HG02759 (cell line): ENCODE results near the gene LIN28B.
"Not testable (repeated sequence)": the region's sequence is repeated elsewhere in the genome, so short reads cannot be mapped to it uniquely, and the experiment has no call there.

Source experiments
- ATAC-seq: cut with Tn5 transposase; IDR thresholded peaks from one replicate; pipeline ENCODE4 v1.9.1; 2021; ENCODE audit warnings: mild to moderate bottlenecking, moderate library complexity; ENCODE audit not compliant: unreplicated experiment

LIN28B gene

GRCh38 chr6:105058846-105059245, 101.9 kb downstream of the LIN28B start:
- no peak for ATAC-seq

GRCh38 chr6:105066233-105066632, 109.3 kb downstream of the LIN28B start:
- no peak for ATAC-seq

GRCh38 chr6:105066836-105067235, 109.9 kb downstream of the LIN28B start:
- ATAC-seq = no peak

- ATAC-seq = no peak
Measured at GRCh38 chr6:105067329-105067728, 110.4 kb downstream of the LIN28B start.

- ATAC-seq = no peak
Measured at GRCh38 chr6:105068407-105068806, 111.5 kb downstream of the LIN28B start.

- ATAC-seq = no peak
Measured at GRCh38 chr6:105069821-105070445, 113.0 kb downstream of the LIN28B start.

GRCh38 chr6:105072798-105073199, 115.9 kb downstream of the LIN28B start:
- ATAC-seq = no peak

- no peak for ATAC-seq
Measured at GRCh38 chr6:105075210-105075609, 118.3 kb downstream of the LIN28B start.

- not testable (repeated sequence) for ATAC-seq
Measured at GRCh38 chr6:105076418-105076817, 119.5 kb downstream of the LIN28B start.

- ATAC-seq = no peak
Measured at GRCh38 chr6:105077596-105078385, 120.9 kb downstream of the LIN28B start.

GRCh38 chr6:105078386-105078708, 121.4 kb downstream of the LIN28B start:
- no peak for ATAC-seq

GRCh38 chr6:105080279-105080678, 123.4 kb downstream of the LIN28B start:
- ATAC-seq = no peak

GRCh38 chr6:105081662-105082061, 124.8 kb downstream of the LIN28B start:
- ATAC-seq = not testable (repeated sequence)

GRCh38 chr6:105087571-105088211, 130.8 kb downstream of the LIN28B start:
- ATAC-seq = peak; percentile 79

- no peak for ATAC-seq
Measured at GRCh38 chr6:105091140-105091829, 134.4 kb downstream of the LIN28B start.

- ATAC-seq = no peak
Measured at GRCh38 chr6:105094133-105094640, 137.3 kb downstream of the LIN28B start.

- ATAC-seq = no peak
Measured at GRCh38 chr6:105095139-105095538, 138.2 kb downstream of the LIN28B start.

- ATAC-seq = no peak
Measured at GRCh38 chr6:105097288-105097687, 140.4 kb downstream of the LIN28B start.

GRCh38 chr6:105099371-105099770, 142.5 kb downstream of the LIN28B start:
- no peak for ATAC-seq

- ATAC-seq = no peak
Measured at GRCh38 chr6:105102186-105102585, 145.3 kb downstream of the LIN28B start.

- no peak for ATAC-seq
Measured at GRCh38 chr6:105105094-105105493, 148.2 kb downstream of the LIN28B start.
